Fibroblast of lung (primary cell): ENCODE data around the gene FBXO34. TPM values are rescaled to one million over a fixed set of nuclear protein-coding genes. Genes with fewer than 3 reads are reported as not detected.
"Not testable (repeated sequence)": the region's sequence is repeated elsewhere in the genome, so short reads cannot be mapped to it uniquely, and the experiment has no call there.

Experiments
- DNase-seq, 2 donors: peaks; one replicate each; pipeline versions ENCODE4 v3.0.0 to v3.0.0-alpha.2; 2010; ENCODE audit warnings: low read depth in 2 of 2
- H2AFZ ChIP-seq: 2 replicates; pipeline ENCODE4 v1.5.1; 2012; ENCODE audit warnings: low read length, control low read depth, inconsistent platforms
- H3K27ac ChIP-seq: 2 replicates; pipeline ENCODE4 v1.5.1; 2011; ENCODE audit warnings: low read length, control low read depth; ENCODE audit not compliant: insufficient read depth
- H3K27me3 ChIP-seq: 2 replicates; pipeline ENCODE4 v1.5.1; 2011; ENCODE audit warnings: mild to moderate bottlenecking, low read length; ENCODE audit not compliant: control insufficient read depth, insufficient read depth
- H3K36me3 ChIP-seq: 2 replicates; pipeline ENCODE4 v1.5.1; 2011; ENCODE audit warnings: low read length; ENCODE audit not compliant: control insufficient read depth, insufficient read depth
- H3K4me1 ChIP-seq: 2 replicates; pipeline ENCODE4 v1.5.1; 2011; ENCODE audit warnings: low read length; ENCODE audit not compliant: control insufficient read depth, insufficient read depth; ENCODE audit errors: extremely low read depth
- H3K4me2 ChIP-seq: 2 replicates; pipeline ENCODE4 v1.5.1; 2011; ENCODE audit warnings: low read length, control low read depth; ENCODE audit not compliant: insufficient read depth; ENCODE audit errors: extremely low read depth
- H3K4me3 ChIP-seq, 4 experiments: fragments of 200-600 bp in 1 of 4; sonication (generic) in 1 of 4; replicated peaks in 1 of 4; 2 replicates each; pipeline ENCODE4 v1.5.1; 2011 to 2016; ENCODE audit warnings: low read length in 4 of 4, low read depth in 3 of 4, mild to moderate bottlenecking in 3 of 4, control low read depth in 2 of 4, inconsistent platforms in 1 of 4, mixed read lengths in 1 of 4; ENCODE audit not compliant: insufficient read depth in 1 of 4; ENCODE audit errors: control extremely low read depth in 1 of 4
- H3K79me2 ChIP-seq: 2 replicates; pipeline ENCODE4 v1.5.1; 2012; ENCODE audit warnings: mild to moderate bottlenecking, low read length, inconsistent platforms; ENCODE audit not compliant: control insufficient read depth, insufficient read depth
- H3K9ac ChIP-seq: 2 replicates; pipeline ENCODE4 v1.5.1; 2011; ENCODE audit warnings: mild to moderate bottlenecking, low read length, control low read depth; ENCODE audit not compliant: insufficient read depth
- H3K9me3 ChIP-seq: 2 replicates; pipeline ENCODE4 v1.5.1; 2012; ENCODE audit warnings: low read depth, low read length; ENCODE audit not compliant: control insufficient read depth, insufficient read depth
- H4K20me1 ChIP-seq: 2 replicates; pipeline ENCODE4 v1.5.1; 2011; ENCODE audit warnings: low read length; ENCODE audit not compliant: control insufficient read depth, insufficient read depth; ENCODE audit errors: extremely low read depth
- EZH2 ChIP-seq: IDR thresholded peaks from 2 replicates; pipeline ENCODE4 v1.5.1; 2012; ENCODE audit warnings: low read length, control low read depth, mild to moderate bottlenecking; ENCODE audit errors: missing control alignments
- polyA plus RNA-seq, 2 donors: library from polyadenylated mRNA; depleted of rRNA in 1 of 2; stranded (reverse) in 1 of 2; unstranded in 1 of 2; fragments of >200 nt; gene quantifications; 2 replicates each; pipeline ENCODE4 v1.2.1, GENCODE V29; 2011 to 2012; ENCODE audit warnings: missing spikeins in 1 of 2
- total RNA-seq: library from RNA; depleted of rRNA; stranded (reverse); fragments of >200 nt; gene quantifications from 2 replicates; pipeline ENCODE4 v1.2.1, GENCODE V29; 2014
- TF ChIP-seq, protein P1 (sequence below), 2 donors: IDR thresholded peaks in 1 of 2; conservative IDR thresholded peaks in 1 of 2; 1 replicate in 1 of 2; 2 replicates in 1 of 2; pipeline ENCODE4 v1.5.1; 2011 to 2012; ENCODE audit warnings: low read length in 2 of 2, control low read depth in 1 of 2, inconsistent platforms in 1 of 2, low read depth in 1 of 2, mild to moderate bottlenecking in 1 of 2

Gene FBXO34
- total and polyA plus RNA-seq, 2 donors (not counting 1 experiment from before 2014, with no cell fraction given), result 20.8 to 29.1 TPM

DNA sequence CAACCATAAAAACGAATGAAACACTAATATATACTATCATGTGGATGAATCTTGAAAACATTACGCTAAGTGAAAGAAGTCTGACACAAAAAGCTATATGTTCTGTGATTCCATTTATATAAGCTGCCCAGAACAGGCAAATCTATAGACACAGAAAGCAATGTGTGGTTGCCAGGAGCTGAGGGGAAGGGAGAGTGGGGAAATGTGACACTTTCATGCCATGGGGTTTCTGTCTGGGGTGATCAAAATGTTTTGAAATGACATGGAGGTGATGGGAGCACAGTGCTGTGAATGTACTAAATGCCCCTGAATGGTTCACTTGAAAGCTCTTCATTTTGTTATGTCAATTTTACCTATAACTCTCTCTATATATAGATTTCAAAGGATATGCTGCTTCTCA lies 110.3 kb downstream of the FBXO34 start:
- no peak for DNase-seq
- Histone ChIP-seq H4K20me1 (no peaks in the 10 kb centered on the region), H3K4me2 (no peak overlapping the region), H3K4me1 (no peaks in the 10 kb centered on the region), H3K9ac (no peak overlapping the region), H3K4me3 (no peak overlapping the region), H3K36me3 (peaks cover 3% of the 10 kb centered on the region), H3K27me3 (no peaks in the 10 kb centered on the region), H3K9me3 (no peaks in the 10 kb centered on the region), H3K79me2 (no peaks in the 10 kb centered on the region), H3K27ac (no peak overlapping the region), H2AFZ (no peak overlapping the region)
- TF ChIP-seq EZH2, result no peak
- TF ChIP-seq, protein P1, sequence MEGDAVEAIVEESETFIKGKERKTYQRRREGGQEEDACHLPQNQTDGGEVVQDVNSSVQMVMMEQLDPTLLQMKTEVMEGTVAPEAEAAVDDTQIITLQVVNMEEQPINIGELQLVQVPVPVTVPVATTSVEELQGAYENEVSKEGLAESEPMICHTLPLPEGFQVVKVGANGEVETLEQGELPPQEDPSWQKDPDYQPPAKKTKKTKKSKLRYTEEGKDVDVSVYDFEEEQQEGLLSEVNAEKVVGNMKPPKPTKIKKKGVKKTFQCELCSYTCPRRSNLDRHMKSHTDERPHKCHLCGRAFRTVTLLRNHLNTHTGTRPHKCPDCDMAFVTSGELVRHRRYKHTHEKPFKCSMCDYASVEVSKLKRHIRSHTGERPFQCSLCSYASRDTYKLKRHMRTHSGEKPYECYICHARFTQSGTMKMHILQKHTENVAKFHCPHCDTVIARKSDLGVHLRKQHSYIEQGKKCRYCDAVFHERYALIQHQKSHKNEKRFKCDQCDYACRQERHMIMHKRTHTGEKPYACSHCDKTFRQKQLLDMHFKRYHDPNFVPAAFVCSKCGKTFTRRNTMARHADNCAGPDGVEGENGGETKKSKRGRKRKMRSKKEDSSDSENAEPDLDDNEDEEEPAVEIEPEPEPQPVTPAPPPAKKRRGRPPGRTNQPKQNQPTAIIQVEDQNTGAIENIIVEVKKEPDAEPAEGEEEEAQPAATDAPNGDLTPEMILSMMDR (conservative IDR thresholded peaks at IDR 0.05 in 1 of 2, IDR thresholded peaks at IDR 0.05 in 1 of 2; ENCODE audit: low read depth in 1 of 2, low read length in 2 of 2), result no peak

DNA sequence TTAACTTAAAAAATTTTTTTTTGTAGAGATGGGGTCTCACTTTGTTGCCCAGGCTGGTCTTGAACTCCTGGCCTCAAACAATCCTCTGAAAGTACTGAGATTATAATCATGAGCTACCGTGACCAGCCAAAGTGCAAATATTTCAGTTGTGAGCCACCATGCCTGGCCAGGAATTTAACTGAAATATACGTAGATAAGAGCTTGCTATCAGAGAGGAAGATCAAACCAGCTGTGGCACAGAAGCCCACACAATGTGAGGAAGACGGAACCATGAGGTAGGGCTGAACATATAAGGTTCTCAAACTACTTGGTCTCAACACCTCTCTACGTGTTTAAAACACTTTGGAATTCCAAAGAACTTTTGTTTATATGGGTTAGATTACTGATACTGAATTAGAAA lies 111.3 kb downstream of the FBXO34 start:
- Histone ChIP-seq H3K79me2 (no peaks in the 10 kb centered on the region), H3K4me3 (no peak overlapping the region), H3K27me3 (no peaks in the 10 kb centered on the region), H2AFZ (no peak overlapping the region), H3K27ac (no peak overlapping the region), H3K36me3 (peaks cover 5% of the 10 kb centered on the region), H3K4me1 (no peaks in the 10 kb centered on the region), H3K9me3 (no peaks in the 10 kb centered on the region), H3K9ac (no peak overlapping the region), H3K4me2 (no peak overlapping the region), H4K20me1 (no peaks in the 10 kb centered on the region)
- DNase-seq, result peak in 1 of 2 donors; percentile 82
- no peak for TF ChIP-seq EZH2
- TF ChIP-seq, protein P1 (conservative IDR thresholded peaks at IDR 0.05 in 1 of 2, IDR thresholded peaks at IDR 0.05 in 1 of 2; ENCODE audit: low read depth in 1 of 2, low read length in 2 of 2), result no peak

DNA sequence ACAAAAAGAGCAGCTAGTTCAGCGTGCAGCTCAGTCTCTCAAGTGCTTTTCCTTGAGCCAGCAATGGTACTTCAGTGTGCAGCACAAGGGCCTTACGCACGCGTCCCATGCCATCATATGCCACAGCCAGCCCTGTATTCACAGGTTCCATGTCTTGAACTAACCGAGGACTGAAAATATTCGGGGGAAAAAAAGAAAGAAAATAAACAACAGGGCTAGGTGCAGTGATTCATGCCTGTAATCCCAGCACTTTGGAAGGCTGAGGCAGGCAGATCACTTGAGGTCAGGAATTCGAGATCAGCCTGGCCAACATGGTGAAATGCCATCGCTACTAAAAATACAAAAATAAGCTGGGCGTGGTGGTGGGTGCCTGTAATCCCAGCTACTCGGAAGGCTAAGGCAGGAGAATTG lies 111.8 kb downstream of the FBXO34 start:
- not testable (repeated sequence) for H3K4me2 ChIP-seq, H2AFZ ChIP-seq, H3K4me1 ChIP-seq, H3K79me2 ChIP-seq, H3K27ac ChIP-seq, H3K36me3 ChIP-seq, H4K20me1 ChIP-seq, H3K27me3 ChIP-seq, H3K9ac ChIP-seq, H3K4me3 ChIP-seq, H3K9me3 ChIP-seq
- DNase-seq, result peak; percentile 25 to 87
